Type B pancreatic cell (in vitro differentiated cells): Measurements from ENCODE around the gene PLA2G12A. TPM values are rescaled to one million over a fixed set of nuclear protein-coding genes. Genes with fewer than 3 reads are reported as not detected.

Experiments
- DNase-seq: peaks from one replicate; pipeline ENCODE4 v3.0.0; 2021; ENCODE audit warnings: mixed read lengths; ENCODE audit not compliant: unreplicated experiment; ENCODE audit errors: extremely low spot score
- H3K27ac Mint-ChIP-seq: 2 replicates; pipeline ENCODE4 v1.8.0; 2021; ENCODE audit warnings: mild to moderate bottlenecking, mixed read lengths
- H3K27me3 Mint-ChIP-seq: 2 replicates; pipeline ENCODE4 v1.8.0; 2021; ENCODE audit warnings: mixed read lengths
- H3K36me3 Mint-ChIP-seq: 2 replicates; pipeline ENCODE4 v1.8.0; 2021; ENCODE audit warnings: mixed read lengths
- H3K4me1 Mint-ChIP-seq: one replicate; pipeline ENCODE4 v1.8.0; 2021; ENCODE audit warnings: mixed read lengths; ENCODE audit not compliant: unreplicated experiment
- H3K4me3 Mint-ChIP-seq: 2 replicates; pipeline ENCODE4 v1.8.0; 2021; ENCODE audit warnings: mild to moderate bottlenecking, mixed read lengths
- H3K9me3 Mint-ChIP-seq: 2 replicates; pipeline ENCODE4 v1.8.0; 2021; ENCODE audit warnings: mixed read lengths
- CTCF ChIP-seq: fragments of 200-600 bp; sonication (generic); conservative IDR thresholded peaks from 2 replicates; pipeline ENCODE4 v1.5.0; 2021; ENCODE audit warnings: antibody characterized with exemption, mild to moderate bottlenecking
- total RNA-seq: library from RNA; stranded (reverse); gene quantifications from 2 replicates; pipeline ENCODE4 v1.2.1, GENCODE V29; 2021; ENCODE audit warnings: low replicate concordance

The PLA2G12A gene
- total RNA-seq, 1 donor from 2014 or later, result 39.3 TPM

- H3K9me3 Mint-ChIP-seq, result no peaks in the 10 kb centered on the region
- TF ChIP-seq CTCF, result no peak
- no peak for DNase-seq
- H3K27ac Mint-ChIP-seq, result no peak overlapping the region
- H3K27me3 Mint-ChIP-seq, result peaks cover 3% of the 10 kb centered on the region
- no peaks in the 10 kb centered on the region for H3K36me3 Mint-ChIP-seq
- no peak overlapping the region for H3K4me3 Mint-ChIP-seq
- no peaks in the 10 kb centered on the region for H3K4me1 Mint-ChIP-seq
Measured at GRCh38 chr4:109748114-109748513, 18.2 kb upstream of the PLA2G12A start.

- no peak for DNase-seq
- Mint-ChIP-seq H3K4me1 (no peaks in the 10 kb centered on the region), H3K9me3 (no peaks in the 10 kb centered on the region), H3K36me3 (no peaks in the 10 kb centered on the region), H3K27me3 (peaks cover 3% of the 10 kb centered on the region), H3K4me3 (no peak overlapping the region), H3K27ac (no peak overlapping the region)
- TF ChIP-seq CTCF, result no peak
Measured at GRCh38 chr4:109746728-109747127, 16.9 kb upstream of the PLA2G12A start.

GRCh38 chr4:109745830-109746229 lies 16.0 kb upstream of the PLA2G12A start:
- H3K4me1 Mint-ChIP-seq, result no peaks in the 10 kb centered on the region
- no peak overlapping the region for H3K4me3 Mint-ChIP-seq
- no peak overlapping the region for H3K27ac Mint-ChIP-seq
- H3K27me3 Mint-ChIP-seq, result peaks cover 3% of the 10 kb centered on the region
- no peak for TF ChIP-seq CTCF
- no peaks in the 10 kb centered on the region for H3K36me3 Mint-ChIP-seq
- no peaks in the 10 kb centered on the region for H3K9me3 Mint-ChIP-seq
- no peak for DNase-seq

GRCh38 chr4:109739547-109739946 lies 9.7 kb upstream of the PLA2G12A start:
- H3K9me3 Mint-ChIP-seq, result no peaks in the 10 kb centered on the region
- TF ChIP-seq CTCF, result no peak

GRCh38 chr4:109738104-109738872 lies 8.4 kb upstream of the PLA2G12A start:
- H3K9me3 Mint-ChIP-seq, result no peaks in the 10 kb centered on the region
- no peak overlapping the region for H3K4me3 Mint-ChIP-seq
- peaks cover 7% of the 10 kb centered on the region for H3K27me3 Mint-ChIP-seq
- H3K27ac Mint-ChIP-seq, result no peak overlapping the region
- H3K36me3 Mint-ChIP-seq, result no peaks in the 10 kb centered on the region
- no peak for TF ChIP-seq CTCF
- no peak for DNase-seq
- no peaks in the 10 kb centered on the region for H3K4me1 Mint-ChIP-seq

More at GRCh38 chr4:109739547-109739946, 9.7 kb upstream of the PLA2G12A start:
- no peak overlapping the region for H3K4me3 Mint-ChIP-seq
- H3K36me3 Mint-ChIP-seq, result no peaks in the 10 kb centered on the region
- no peaks in the 10 kb centered on the region for H3K4me1 Mint-ChIP-seq
- DNase-seq, result no peak
- peaks cover 7% of the 10 kb centered on the region for H3K27me3 Mint-ChIP-seq
- no peak overlapping the region for H3K27ac Mint-ChIP-seq
